Thoracic aorta (tissue), 2 donors: ENCODE measurements around the gene FAAP20. TPM values are rescaled to one million over a fixed set of nuclear protein-coding genes. Genes with fewer than 3 reads are reported as not detected.
A peak's percentile ranks its signal among the peaks of the same experiment; 100 is the strongest.

ENCODE experiments used
- ATAC-seq: fragments of 150-250 bp; one replicate; pipeline ENCODE4 v1.8.0; 2017; ENCODE audit warnings: low read depth; ENCODE audit not compliant: insufficient number of reproducible peaks, low FRiP score
- DNase-seq: peaks from one replicate; pipeline ENCODE4 v3.0.0-alpha.2; 2020; ENCODE audit warnings: low spot score
- H3K27ac ChIP-seq, 2 donors: fragments of 200-600 bp; sonication (generic); 1 replicate in 1 of 2; 2 replicates in 1 of 2; pipeline ENCODE4 v1.5.1; 2016; ENCODE audit warnings: mild to moderate bottlenecking in 2 of 2, moderate library complexity in 2 of 2
- H3K27me3 ChIP-seq: fragments of 200-600 bp; sonication (generic); replicated peaks from 2 replicates; pipeline ENCODE4 v1.6.0; 2016; ENCODE audit warnings: mild to moderate bottlenecking; ENCODE audit not compliant: insufficient read depth
- H3K36me3 ChIP-seq: fragments of 200-600 bp; sonication (generic); one replicate; pipeline ENCODE4 v1.5.1; 2016
- H3K4me1 ChIP-seq, 2 donors: fragments of 200-600 bp; sonication (generic); 1 replicate in 1 of 2; 2 replicates in 1 of 2; pipeline versions ENCODE4 v1.5.1 to v1.6.0; 2016; ENCODE audit warnings: low read depth in 2 of 2, mild to moderate bottlenecking in 1 of 2; ENCODE audit not compliant: control insufficient read depth in 1 of 2
- H3K4me3 ChIP-seq: fragments of 200-600 bp; sonication (generic); 2 replicates; pipeline ENCODE4 v1.5.1; 2016; ENCODE audit warnings: mild to moderate bottlenecking
- H3K9me3 ChIP-seq: fragments of 200-600 bp; sonication (generic); 2 replicates; pipeline ENCODE4 v1.5.1; 2016
- CTCF ChIP-seq: fragments of 200-600 bp; sonication (generic); IDR thresholded peaks from one replicate; pipeline ENCODE4 v1.5.1; 2019; ENCODE audit warnings: antibody characterized with exemption
- total RNA-seq, 2 donors: library from RNA; depleted of rRNA; stranded (reverse); fragments of >200 nt; gene quantifications; one replicate each; pipeline versions ENCODE4 v1.1.0 to v1.2.3, GENCODE V29; 2016

The FAAP20 gene
- total RNA-seq, 2 donors from 2014 or later = 29.1 to 52.6 TPM

DNA sequence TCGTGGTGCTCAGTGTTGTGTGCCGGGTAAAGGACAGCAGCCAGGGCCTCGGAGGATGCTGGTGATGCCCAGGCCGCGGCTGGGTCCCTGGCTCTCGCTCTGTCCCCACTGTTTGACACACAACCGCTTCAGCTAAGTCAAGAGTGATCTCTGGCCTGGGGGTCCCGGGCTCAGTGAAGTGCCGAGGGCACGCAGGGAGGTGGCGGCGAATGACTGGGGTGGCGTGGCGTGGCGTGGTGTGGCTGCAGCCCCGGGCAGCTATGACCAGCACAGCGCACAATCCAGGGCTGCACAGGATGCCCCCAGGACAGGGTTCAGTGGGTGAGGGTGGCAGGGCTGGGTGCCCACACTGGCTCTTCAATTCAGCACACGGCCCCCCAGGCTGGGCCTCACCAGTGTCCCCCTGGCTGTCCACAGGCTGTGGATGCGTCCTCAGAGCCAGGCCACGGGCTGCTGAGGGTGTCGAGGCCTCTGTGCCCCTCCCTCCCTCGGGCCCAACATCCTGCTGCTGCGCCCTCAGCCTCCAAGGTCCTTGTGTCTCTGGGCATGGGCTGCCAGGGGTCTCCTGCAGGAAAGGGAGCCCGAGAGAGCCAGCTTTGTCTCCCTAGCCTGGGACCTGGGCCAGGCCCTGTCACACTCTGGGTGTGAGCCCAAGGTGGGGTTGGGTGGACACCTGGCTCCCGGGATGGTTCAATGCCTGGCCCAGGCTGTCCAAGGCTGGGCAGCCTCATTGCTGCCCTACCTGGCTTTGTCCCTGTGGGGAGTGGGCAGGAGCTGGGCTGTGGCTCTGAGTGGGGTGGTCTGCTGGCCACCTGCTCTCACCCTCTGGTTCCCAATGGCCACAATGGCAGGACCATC is 21.6 kb upstream of the FAAP20 start:
- Histone ChIP-seq H3K27ac (no peak overlapping the region), H3K4me3 (no peak overlapping the region), H3K36me3 (no peaks in the 10 kb centered on the region), H3K27me3 (no peaks in the 10 kb centered on the region), H3K4me1 (peaks cover 28 to 39% of the 10 kb centered on the region in 2 donors), H3K9me3 (no peaks in the 10 kb centered on the region)
- DNase-seq (no peak), ATAC-seq (no peak)
- no peak for TF ChIP-seq CTCF

- Histone ChIP-seq H3K4me1 (peaks cover 28 to 45% of the 10 kb centered on the region in 2 donors), H3K4me3 (no peak overlapping the region), H3K27me3 (no peaks in the 10 kb centered on the region), H3K36me3 (no peaks in the 10 kb centered on the region), H3K9me3 (no peaks in the 10 kb centered on the region), H3K27ac (peak overlapping the region; percentile 100)
- DNase-seq = no peak
- no peak for TF ChIP-seq CTCF
- ATAC-seq = no peak
These were observed 20.8 kb upstream of the FAAP20 start for GRCh38 chr1:2215329-2215728.

GRCh38 chr1:2214541-2215241 is 20.1 kb upstream of the FAAP20 start:
- H3K4me3 ChIP-seq = peak overlapping the region; percentile 69

DNA sequence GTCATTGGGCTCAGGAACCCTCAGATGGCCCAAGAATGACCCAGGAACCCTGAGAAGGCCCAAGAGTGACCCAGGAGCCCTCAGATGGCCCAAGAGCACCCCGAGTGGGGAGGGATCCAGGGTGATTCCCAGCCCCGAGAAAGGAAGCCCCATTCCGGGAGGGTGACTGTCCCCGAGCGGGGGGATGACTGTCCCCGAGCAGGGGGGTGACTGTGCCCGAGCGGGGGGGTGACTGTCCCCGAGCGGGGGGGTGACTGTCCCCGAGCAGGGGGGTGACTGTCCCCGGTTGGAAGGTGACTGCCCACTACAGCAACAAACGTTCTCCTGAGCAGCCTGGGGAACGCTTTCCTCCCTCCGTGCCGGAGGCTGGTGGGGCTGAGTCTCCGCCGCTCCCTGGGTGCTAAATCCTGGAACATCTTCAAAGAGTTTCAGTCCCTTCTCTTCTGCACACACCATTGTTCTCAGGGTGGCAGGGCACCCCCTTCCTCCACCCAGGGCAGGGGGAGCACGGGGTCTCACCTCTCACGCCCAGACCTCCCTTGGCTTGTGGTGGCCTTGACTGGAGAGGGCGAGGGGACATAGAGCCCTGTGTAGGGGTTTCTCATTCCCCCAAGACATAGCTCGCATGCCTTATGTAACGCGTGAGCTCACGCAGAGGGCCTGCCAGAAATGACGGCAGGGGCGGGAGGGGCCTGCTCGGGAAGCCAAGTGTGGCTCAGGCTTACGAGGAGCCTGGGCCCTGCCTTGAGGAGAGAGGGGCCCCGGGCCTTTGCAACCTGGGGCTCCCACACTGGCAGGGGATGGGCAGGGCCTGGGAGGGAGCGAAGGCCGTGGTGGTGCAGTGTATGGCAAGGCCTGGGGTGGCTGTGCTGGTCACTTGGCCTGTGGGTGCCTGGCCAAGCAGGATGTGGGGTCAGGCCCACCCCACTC is 19.3 kb upstream of the FAAP20 start:
- no peak for TF ChIP-seq CTCF
- peak overlapping the region; percentile 69 for H3K4me3 ChIP-seq
- no peaks in the 10 kb centered on the region for H3K27me3 ChIP-seq
- no peaks in the 10 kb centered on the region for H3K36me3 ChIP-seq
- peak overlapping the region; percentile 100 for H3K27ac ChIP-seq
- peak; percentile 63 for DNase-seq
- no peaks in the 10 kb centered on the region for H3K9me3 ChIP-seq
- peaks cover 40 to 60% of the 10 kb centered on the region in 2 donors for H3K4me1 ChIP-seq
- ATAC-seq = peak; percentile 39

More at GRCh38 chr1:2214541-2215241, 20.1 kb upstream of the FAAP20 start:
- no peaks in the 10 kb centered on the region for H3K9me3 ChIP-seq
- no peak for TF ChIP-seq CTCF
- H3K27ac ChIP-seq = peak overlapping the region; percentile 100
- DNase-seq (no peak), ATAC-seq (no peak)
- H3K4me1 ChIP-seq = peaks cover 31 to 52% of the 10 kb centered on the region in 2 donors
- no peaks in the 10 kb centered on the region for H3K36me3 ChIP-seq
- no peaks in the 10 kb centered on the region for H3K27me3 ChIP-seq
